ENCODE results near the gene SKAP2. TPM values are rescaled to one million over a fixed set of nuclear protein-coding genes. Genes with fewer than 3 reads are reported as not detected.

SKAP2 gene
- total and polyA plus RNA-seq, 10 of the 15 experiments (the other 5 are each of a cell fraction or from before 2014, with no cell fraction given) = 10.9 to 40.6 (median 23.5) TPM

GRCh38 chr7:26624431-26624830 is 240.0 kb downstream of the SKAP2 start:
- no peak for DNase-seq (ENCODE audit: low read depth, low spot score)
- Histone ChIP-seq H3K4me2 (ENCODE audit: control insufficient read depth, insufficient read depth) (no peak overlapping the region), H3K27ac (ENCODE audit: control insufficient read depth, insufficient read depth) (no peak overlapping the region), H3K4me3 (no peak overlapping the region), H3K4me1 (ENCODE audit: control insufficient read depth, insufficient read depth, low read length) (no peaks in the 10 kb centered on the region), H3K79me2 (ENCODE audit: control insufficient read depth, insufficient read depth, low read length) (no peaks in the 10 kb centered on the region), H3K27me3 (replicated peaks in 1 of 2; ENCODE audit: control insufficient read depth in 2 of 2, insufficient read depth in 2 of 2, low read length in 1 of 2) (no peaks in the 10 kb centered on the region), H3K36me3 (ENCODE audit: control insufficient read depth in 2 of 2, insufficient read depth in 2 of 2, low read length in 1 of 2) (no peaks in the 10 kb centered on the region), H4K20me1 (ENCODE audit: control insufficient read depth, insufficient read depth) (no peaks in the 10 kb centered on the region), H3K9me3 (replicated peaks; ENCODE audit: control insufficient read depth, insufficient read depth, low read length) (no peaks in the 10 kb centered on the region), H2AFZ (ENCODE audit: control insufficient read depth, low read depth, low read length) (no peak overlapping the region), H3K9ac (ENCODE audit: control insufficient read depth, insufficient read depth, low read length) (no peak overlapping the region)
- CTCF ChIA-PET = no interaction called here
- in situ Hi-C loops (cut with MboI) = no loop called here
- WGBS (ENCODE audit: insufficient coverage, insufficient replicate concordance, low lambda C conversion rate, missing lambda C conversion rate) = 22% methylated on average over 5 of the region's 5 CpGs
- POLR2A ChIA-PET = no interaction called here
- intact Hi-C loops (cut with micrococcal nuclease; ENCODE audit: unreplicated experiment) = no loop called here
- RAD21 ChIA-PET (ENCODE audit: unreplicated experiment) = no interaction called here
- no peak for FAIRE-seq
- SMC1A ChIA-PET (ENCODE audit: uncharacterized antibody, unreplicated experiment) = no interaction called here
- ATAC-seq = no peak
- BruUV-seq (replicated peaks) = no TSS peak
- TF ChIP-seq CBX3 (IDR thresholded peaks at IDR 0.05; ENCODE audit: borderline replicate concordance, low read depth) (no peak), CREM (IDR thresholded peaks at IDR 0.05; ENCODE audit: low read depth) (no peak), SMAD1 (IDR thresholded peaks at IDR 0.05; ENCODE audit: low read depth, partially characterized antibody) (no peak), ATF3 (IDR thresholded peaks at IDR 0.05; ENCODE audit: borderline replicate concordance, extremely low read depth, low read depth, low read length) (no peak), EGR1 (IDR thresholded peaks at IDR 0.05; ENCODE audit: borderline replicate concordance in 1 of 2, low read depth in 2 of 2, low read length in 2 of 2) (no peak), PKNOX1 (IDR thresholded peaks at IDR 0.05) (no peak), RAD51 (IDR thresholded peaks at IDR 0.05) (no peak), JUNB (IDR thresholded peaks at IDR 0.05) (no peak), RFX5 (IDR thresholded peaks at IDR 0.05; ENCODE audit: low read depth, low read length) (no peak), MTA2 (IDR thresholded peaks at IDR 0.05; ENCODE audit: low read depth) (no peak), MYC (IDR thresholded peaks at IDR 0.05; ENCODE audit: insufficient read depth, insufficient read length, insufficient replicate concordance, low read length, severe bottlenecking) (no peak), NFYA (IDR thresholded peaks at IDR 0.05; ENCODE audit: borderline replicate concordance, low read depth, low read length) (no peak), NFXL1 (IDR thresholded peaks at IDR 0.05; ENCODE audit: borderline replicate concordance) (no peak), NFIC (IDR thresholded peaks at IDR 0.05; ENCODE audit: low read depth, low read length) (no peak), RELA (IDR thresholded peaks at IDR 0.05; ENCODE audit: borderline replicate concordance, partially characterized antibody) (no peak)

Data from GM12878 (cell line).